ENCODE measurements around the gene SOD2. TPM values are rescaled to one million over a fixed set of nuclear protein-coding genes. Genes with fewer than 3 reads are reported as not detected.
A peak's percentile ranks its signal among the peaks of the same experiment; 100 is the strongest.
"Not testable (repeated sequence)": the region's sequence is repeated elsewhere in the genome, so short reads cannot be mapped to it uniquely, and the experiment has no call there.

Gene SOD2
- 90.8 and 114 TPM in 2 replicates for total RNA-seq (2014; rRNA removed; shearing (Covaris generic))

- peaks cover 2% of the 10 kb centered on the region for H3K36me3 ChIP-seq (replicated peaks; ENCODE audit: control insufficient read depth, insufficient read depth, low read length)
- peak within 1 kb of the TSS; percentile 83 for H3K4me3 ChIP-seq (ENCODE audit: insufficient read depth, low read depth, low read length)
- no peaks in the 10 kb centered on the region for H3K27me3 ChIP-seq (ENCODE audit: control insufficient read depth, insufficient read depth, low read length)
- peak; percentile 96 for DNase-seq
These were observed at the start of gene SOD2 for GRCh38 chr6:159693128-159693893. Gene SOD2 (minus strand): TSS chr6:159693241. CDS start chr6:159693167, 74 bp downstream.

DNA sequence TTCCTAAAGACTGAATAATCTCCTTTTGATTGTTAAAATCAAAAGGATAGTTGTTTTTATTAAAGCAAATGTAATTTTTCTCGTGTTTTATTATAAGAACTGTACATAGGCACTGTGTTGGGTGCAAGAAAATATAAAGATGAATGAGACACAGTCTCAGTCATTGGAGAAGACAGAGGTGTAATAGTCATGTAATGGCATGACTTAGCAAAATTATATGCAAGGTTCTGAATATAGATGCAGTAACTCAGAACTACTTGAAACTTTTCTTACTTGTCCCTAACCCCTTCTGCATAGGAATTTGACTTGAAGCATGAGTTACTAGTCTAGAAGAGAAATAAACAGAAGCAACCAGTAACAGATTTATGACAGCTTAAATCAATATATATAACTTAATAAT lies 49.1 kb upstream of the SOD2 start:
- H3K36me3 ChIP-seq (replicated peaks; ENCODE audit: control insufficient read depth, insufficient read depth, low read length): peaks cover 28% of the 10 kb centered on the region

DNA sequence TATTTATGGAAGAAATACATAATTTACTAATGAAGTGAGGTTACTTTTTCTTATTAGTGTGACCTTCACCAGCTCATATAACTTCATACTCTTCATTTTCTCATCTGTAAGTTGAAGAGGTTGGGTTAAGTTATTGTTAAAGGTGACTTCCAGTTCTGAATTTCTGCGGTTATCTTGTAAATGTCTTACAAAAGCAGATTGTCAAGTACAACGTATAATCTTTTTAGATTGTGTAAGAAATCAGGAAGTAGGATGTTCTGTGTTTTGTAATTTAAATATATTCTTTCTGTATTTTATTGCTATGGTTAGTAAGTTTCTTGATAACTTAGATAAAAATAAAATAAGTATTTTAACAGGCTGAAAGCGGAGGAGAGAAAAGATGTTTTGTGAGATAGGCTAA lies 46.3 kb upstream of the SOD2 start:
- Histone ChIP-seq H3K4me3 (ENCODE audit: insufficient read depth, low read depth, low read length) (no peak overlapping the region), H3K27me3 (ENCODE audit: control insufficient read depth, insufficient read depth, low read length) (no peaks in the 10 kb centered on the region), H3K36me3 (replicated peaks; ENCODE audit: control insufficient read depth, insufficient read depth, low read length) (peaks cover 12% of the 10 kb centered on the region)
- DNase-seq: no peak

More for the DNA sequence above, 49.1 kb upstream of the SOD2 start:
- Histone ChIP-seq H3K4me3 (ENCODE audit: insufficient read depth, low read depth, low read length) (no peak overlapping the region), H3K27me3 (ENCODE audit: control insufficient read depth, insufficient read depth, low read length) (no peaks in the 10 kb centered on the region)
- DNase-seq: no peak

GRCh38 chr6:159736908-159737307 lies 43.9 kb upstream of the SOD2 start:
- Histone ChIP-seq H3K27me3 (ENCODE audit: control insufficient read depth, insufficient read depth, low read length) (no peaks in the 10 kb centered on the region), H3K4me3 (ENCODE audit: insufficient read depth, low read depth, low read length) (no peak overlapping the region), H3K36me3 (replicated peaks; ENCODE audit: control insufficient read depth, insufficient read depth, low read length) (peaks cover 9% of the 10 kb centered on the region)
- no peak for DNase-seq

- not testable (repeated sequence) for H3K27me3 ChIP-seq (ENCODE audit: control insufficient read depth, insufficient read depth, low read length); H3K36me3 ChIP-seq (replicated peaks; ENCODE audit: control insufficient read depth, insufficient read depth, low read length); DNase-seq; H3K4me3 ChIP-seq (ENCODE audit: insufficient read depth, low read depth, low read length)
These were observed 40.4 kb upstream of the SOD2 start for GRCh38 chr6:159733395-159733794.

- not testable (repeated sequence) for H3K27me3 ChIP-seq (ENCODE audit: control insufficient read depth, insufficient read depth, low read length); H3K4me3 ChIP-seq (ENCODE audit: insufficient read depth, low read depth, low read length); H3K36me3 ChIP-seq (replicated peaks; ENCODE audit: control insufficient read depth, insufficient read depth, low read length); DNase-seq
These were observed 39.5 kb upstream of the SOD2 start for GRCh38 chr6:159732550-159732949.

DNA sequence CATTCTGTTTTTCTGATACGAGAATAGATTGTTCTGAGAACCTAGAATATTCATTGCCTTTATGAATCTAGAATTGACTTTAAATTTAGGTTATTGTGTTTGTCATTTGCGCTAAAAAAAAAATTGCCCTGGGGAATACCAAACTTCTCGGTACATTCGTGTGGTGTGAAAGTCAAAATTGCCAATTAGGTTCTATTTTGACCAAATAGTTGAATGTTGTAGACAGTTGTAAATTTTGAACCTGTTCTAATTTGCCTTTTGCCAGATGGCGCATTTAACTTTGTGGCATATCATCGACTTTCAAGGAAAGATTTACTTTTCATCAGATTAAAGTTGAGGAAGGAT lies 37.3 kb upstream of the SOD2 start:
- no peak overlapping the region for H3K4me3 ChIP-seq (ENCODE audit: insufficient read depth, low read depth, low read length)
- H3K27me3 ChIP-seq (ENCODE audit: control insufficient read depth, insufficient read depth, low read length): no peaks in the 10 kb centered on the region
- no peak for DNase-seq
- H3K36me3 ChIP-seq (replicated peaks; ENCODE audit: control insufficient read depth, insufficient read depth, low read length): no peaks in the 10 kb centered on the region

DNA sequence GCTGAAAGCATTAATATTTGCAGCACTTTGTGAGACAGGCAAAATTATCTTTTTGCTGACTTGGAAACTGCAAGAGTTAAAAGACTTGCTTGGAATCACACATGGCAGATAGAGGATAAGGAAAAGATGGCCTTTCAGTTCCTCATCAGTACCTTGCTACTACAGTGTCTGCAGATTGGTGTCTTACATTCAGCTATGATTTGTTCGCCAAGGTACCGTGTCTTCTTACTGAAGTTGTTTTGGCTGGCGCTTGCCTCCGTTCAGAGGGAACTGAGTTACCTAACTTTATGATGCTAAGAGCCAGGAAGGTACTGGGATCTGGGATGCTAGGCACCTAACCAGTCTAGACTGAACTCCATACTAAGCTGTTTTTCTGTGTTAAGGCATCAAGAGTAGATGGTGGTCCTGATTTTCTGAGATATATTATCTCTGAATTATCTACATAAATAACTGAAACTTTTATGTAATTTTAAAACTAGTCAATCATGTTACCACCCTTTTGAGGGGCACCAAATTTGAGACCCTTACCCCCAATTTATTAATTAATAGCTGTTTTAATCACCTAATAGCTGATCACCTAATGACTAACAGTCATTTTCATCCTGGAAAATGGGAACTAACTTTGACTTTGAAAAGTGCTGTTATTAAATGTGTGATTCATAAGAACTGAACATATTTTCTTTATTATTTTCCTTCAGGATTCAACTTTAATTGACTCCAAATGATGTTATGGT lies 36.7 kb upstream of the SOD2 start:
- Histone ChIP-seq H3K36me3 (replicated peaks; ENCODE audit: control insufficient read depth, insufficient read depth, low read length) (no peaks in the 10 kb centered on the region), H3K27me3 (ENCODE audit: control insufficient read depth, insufficient read depth, low read length) (no peaks in the 10 kb centered on the region), H3K4me3 (ENCODE audit: insufficient read depth, low read depth, low read length) (no peak overlapping the region; the same call in 1 of the 2 replicates)
- DNase-seq: peak; percentile 38

GRCh38 chr6:159728531-159728964 lies 35.5 kb upstream of the SOD2 start:
- DNase-seq: no peak
- Histone ChIP-seq H3K4me3 (ENCODE audit: insufficient read depth, low read depth, low read length) (peak overlapping the region; percentile 95), H3K27me3 (ENCODE audit: control insufficient read depth, insufficient read depth, low read length) (no peaks in the 10 kb centered on the region), H3K36me3 (replicated peaks; ENCODE audit: control insufficient read depth, insufficient read depth, low read length) (no peaks in the 10 kb centered on the region)

DNA sequence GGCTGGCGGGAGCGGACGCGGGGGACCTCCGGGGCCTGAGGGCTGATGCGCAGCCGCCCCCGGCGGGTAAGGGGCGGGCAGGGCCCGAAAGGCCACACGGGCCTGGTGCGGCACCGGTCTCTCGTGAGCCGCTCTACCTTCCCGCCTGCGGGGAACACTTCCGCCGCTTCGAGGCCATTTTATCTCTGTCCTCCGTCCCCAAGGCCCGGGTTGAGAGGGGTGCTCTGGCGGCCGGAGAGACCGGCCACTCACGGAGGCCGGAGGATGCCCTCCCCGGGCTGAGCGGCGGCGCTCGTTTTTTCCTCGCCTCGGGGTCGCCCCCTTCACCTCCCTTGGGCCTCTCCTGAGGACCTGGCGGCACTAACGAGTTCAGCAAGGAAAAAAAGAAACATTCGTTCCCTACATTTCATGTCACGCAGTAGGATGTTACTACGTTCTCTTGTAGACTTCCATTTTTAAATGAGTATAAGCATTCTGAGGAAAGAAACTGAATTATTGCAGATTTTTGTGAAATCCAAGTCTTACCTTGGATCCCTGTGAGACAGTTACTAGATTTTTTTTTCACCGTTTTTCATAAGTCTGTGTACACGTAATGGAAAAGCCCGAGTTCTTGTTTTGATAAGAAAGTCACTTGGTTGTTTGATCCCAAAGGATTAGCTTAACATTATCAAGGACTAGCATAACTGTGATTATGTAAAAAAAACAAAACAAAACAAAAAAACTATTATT lies 34.8 kb upstream of the SOD2 start:
- DNase-seq: no peak
- Histone ChIP-seq H3K36me3 (replicated peaks; ENCODE audit: control insufficient read depth, insufficient read depth, low read length) (no peaks in the 10 kb centered on the region), H3K4me3 (ENCODE audit: insufficient read depth, low read depth, low read length) (peak overlapping the region; percentile 95), H3K27me3 (ENCODE audit: control insufficient read depth, insufficient read depth, low read length) (no peaks in the 10 kb centered on the region)

GRCh38 chr6:159726918-159727716 lies 34.1 kb upstream of the SOD2 start, which contains the start of gene WTAP:
Gene WTAP (plus strand): TSS chr6:159727506. CDS start chr6:159736266, 8,760 bp downstream.
- no peaks in the 10 kb centered on the region for H3K36me3 ChIP-seq (replicated peaks; ENCODE audit: control insufficient read depth, insufficient read depth, low read length)

DNA sequence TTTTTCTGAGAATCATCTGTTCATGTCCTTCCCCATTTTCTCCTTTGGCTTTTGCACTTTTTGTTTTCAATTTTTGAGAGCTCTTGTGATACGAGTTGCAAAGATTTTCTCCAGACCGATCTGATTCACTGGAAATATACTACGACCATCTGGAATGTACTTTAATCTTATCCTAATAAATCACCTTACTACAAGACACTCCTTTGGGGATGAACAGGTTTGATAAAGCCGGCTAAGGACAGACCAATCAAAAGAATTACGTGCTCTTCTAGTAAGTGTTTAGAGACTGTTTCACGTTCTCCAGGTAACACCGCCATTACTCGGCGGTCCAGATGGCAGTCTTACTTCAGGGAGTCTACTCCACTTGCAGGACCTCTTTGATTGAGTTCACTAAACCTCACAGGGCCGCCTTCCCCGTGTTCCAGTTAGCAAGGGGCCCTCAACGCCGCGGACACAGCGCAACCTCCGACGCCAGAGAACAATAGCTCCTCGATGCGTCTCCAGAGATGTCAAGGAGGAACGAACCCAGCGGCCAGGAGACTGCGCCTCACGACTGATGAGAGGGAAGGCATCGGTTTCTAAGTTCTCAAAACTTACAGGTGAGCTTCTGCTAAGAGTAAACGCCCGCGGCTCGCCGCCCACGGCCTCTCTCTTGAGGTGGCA lies 33.3 kb upstream of the SOD2 start:
- no peaks in the 10 kb centered on the region for H3K27me3 ChIP-seq (ENCODE audit: control insufficient read depth, insufficient read depth, low read length)
- H3K36me3 ChIP-seq (replicated peaks; ENCODE audit: control insufficient read depth, insufficient read depth, low read length): no peaks in the 10 kb centered on the region
- peak overlapping the region; percentile 95 for H3K4me3 ChIP-seq (ENCODE audit: insufficient read depth, low read depth, low read length)
- no peak for DNase-seq

More at GRCh38 chr6:159726918-159727716, 34.1 kb upstream of the SOD2 start, which contains the start of gene WTAP:
- DNase-seq: peak; percentile 96
- H3K4me3 ChIP-seq (ENCODE audit: insufficient read depth, low read depth, low read length): peak within 1 kb of the TSS; percentile 95
- no peaks in the 10 kb centered on the region for H3K27me3 ChIP-seq (ENCODE audit: control insufficient read depth, insufficient read depth, low read length)

- H3K36me3 ChIP-seq (replicated peaks; ENCODE audit: control insufficient read depth, insufficient read depth, low read length); H3K4me3 ChIP-seq (ENCODE audit: insufficient read depth, low read depth, low read length); DNase-seq; H3K27me3 ChIP-seq (ENCODE audit: control insufficient read depth, insufficient read depth, low read length): not testable (repeated sequence)
These were observed 32.2 kb upstream of the SOD2 start for GRCh38 chr6:159725208-159725607.

All from H7 (cell line).